ENCODE measurements around the gene ZNF124.
"Not testable (repeated sequence)": the region's sequence is repeated elsewhere in the genome, so short reads cannot be mapped to it uniquely, and the experiment has no call there.

DNA sequence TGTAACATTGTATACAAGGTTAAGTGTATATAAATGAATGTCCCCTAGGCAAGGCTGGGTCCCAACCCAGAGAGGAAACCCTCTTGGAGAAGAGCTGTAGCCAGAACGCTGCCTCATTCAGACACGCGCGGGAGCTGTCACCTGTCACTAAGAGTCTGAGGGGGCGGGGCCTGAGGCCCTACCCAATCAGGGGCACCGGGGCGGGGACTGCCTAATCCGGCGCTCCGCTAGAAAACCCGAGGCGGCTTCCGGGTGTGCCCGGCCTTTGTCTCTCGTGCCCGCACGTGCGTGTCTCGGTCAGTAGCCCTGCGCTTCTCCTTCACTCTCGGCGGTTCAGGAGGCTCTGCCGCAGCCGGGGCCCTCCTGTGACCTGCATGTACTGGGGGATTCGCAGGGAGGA lies 45.7 kb downstream of the ZNF124 start:
- not testable (repeated sequence) for TF ChIP-seq POLR2A, POLR2AphosphoS5, TAF1, POU2F2 (IDR thresholded peaks at IDR 0.05; ENCODE audit: low read depth, low read length)
